MM.1S (cell line): ENCODE data around the gene LRRC15.

Experiments
- EZH2 ChIP-seq: fragments of 300-600 bp; sonication (generic); optimal IDR thresholded peaks from 2 replicates; pipeline ENCODE3; 2017; ENCODE audit warnings: low read depth, mild to moderate bottlenecking, antibody characterized with exemption, low read length, mixed read lengths
- EZH2phosphoT487 ChIP-seq: fragments of 300-600 bp; sonication (generic); IDR thresholded peaks from 2 replicates; pipeline ENCODE4 v1.6.1; 2018; ENCODE audit warnings: antibody characterized with exemption, low read length
- TF ChIP-seq, protein P1 (sequence below): fragments of 300-600 bp; sonication (generic); IDR thresholded peaks from 2 replicates; pipeline ENCODE4 v1.5.1; 2016; ENCODE audit warnings: antibody characterized with exemption, low read length, mixed read lengths

DNA sequence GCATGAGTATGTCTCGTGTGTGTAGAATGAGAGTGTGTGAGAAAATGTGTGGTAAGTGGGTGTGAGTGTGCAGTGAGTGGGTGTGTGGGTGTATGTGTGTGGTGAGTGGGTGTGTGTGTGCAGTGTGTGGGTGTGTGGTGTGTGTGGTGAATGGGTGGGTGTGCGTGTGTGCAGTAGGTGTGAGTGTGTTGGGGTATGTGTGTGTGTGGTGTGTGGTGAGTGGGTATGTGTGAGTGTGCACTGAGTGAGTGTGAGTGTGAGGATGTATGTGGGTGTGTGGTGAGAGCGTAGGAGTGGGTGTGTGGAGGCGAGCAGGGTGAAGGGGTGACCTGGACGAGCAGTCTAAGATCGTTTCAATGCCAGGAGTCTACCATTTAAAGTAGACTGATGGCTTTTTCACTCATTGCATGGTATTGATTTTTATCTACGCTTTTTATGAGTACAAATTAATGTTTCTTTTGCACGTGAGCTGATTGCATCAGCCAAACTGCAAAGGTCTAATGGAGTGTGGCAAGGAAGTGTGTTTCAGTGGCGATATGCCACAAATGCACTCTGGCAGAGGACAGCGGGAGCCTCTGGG is 16.8 kb downstream of the LRRC15 start:
- TF ChIP-seq, protein P1, sequence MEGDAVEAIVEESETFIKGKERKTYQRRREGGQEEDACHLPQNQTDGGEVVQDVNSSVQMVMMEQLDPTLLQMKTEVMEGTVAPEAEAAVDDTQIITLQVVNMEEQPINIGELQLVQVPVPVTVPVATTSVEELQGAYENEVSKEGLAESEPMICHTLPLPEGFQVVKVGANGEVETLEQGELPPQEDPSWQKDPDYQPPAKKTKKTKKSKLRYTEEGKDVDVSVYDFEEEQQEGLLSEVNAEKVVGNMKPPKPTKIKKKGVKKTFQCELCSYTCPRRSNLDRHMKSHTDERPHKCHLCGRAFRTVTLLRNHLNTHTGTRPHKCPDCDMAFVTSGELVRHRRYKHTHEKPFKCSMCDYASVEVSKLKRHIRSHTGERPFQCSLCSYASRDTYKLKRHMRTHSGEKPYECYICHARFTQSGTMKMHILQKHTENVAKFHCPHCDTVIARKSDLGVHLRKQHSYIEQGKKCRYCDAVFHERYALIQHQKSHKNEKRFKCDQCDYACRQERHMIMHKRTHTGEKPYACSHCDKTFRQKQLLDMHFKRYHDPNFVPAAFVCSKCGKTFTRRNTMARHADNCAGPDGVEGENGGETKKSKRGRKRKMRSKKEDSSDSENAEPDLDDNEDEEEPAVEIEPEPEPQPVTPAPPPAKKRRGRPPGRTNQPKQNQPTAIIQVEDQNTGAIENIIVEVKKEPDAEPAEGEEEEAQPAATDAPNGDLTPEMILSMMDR = no peak
- no peak for TF ChIP-seq EZH2
- no peak for TF ChIP-seq EZH2phosphoT487
